Occipital lobe (tissue), 2 donors: ENCODE measurements around the gene SRM. TPM values are rescaled to one million over a fixed set of nuclear protein-coding genes. Genes with fewer than 3 reads are reported as not detected.
"Not testable (repeated sequence)": the region's sequence is repeated elsewhere in the genome, so short reads cannot be mapped to it uniquely, and the experiment has no call there.

Experiments used
- DNase-seq: peaks from one replicate; lab custom pipeline; 2025; lab: John Stamatoyannopoulos, UW
- total RNA-seq: library from RNA; depleted of rRNA; stranded (reverse); fragments of >200 nt; gene quantifications from one replicate; pipeline ENCODE4 v1.2.3, GENCODE V29; 2014

The SRM gene
- total RNA-seq, 1 donor from 2014 or later, result 10.9 TPM

DNA sequence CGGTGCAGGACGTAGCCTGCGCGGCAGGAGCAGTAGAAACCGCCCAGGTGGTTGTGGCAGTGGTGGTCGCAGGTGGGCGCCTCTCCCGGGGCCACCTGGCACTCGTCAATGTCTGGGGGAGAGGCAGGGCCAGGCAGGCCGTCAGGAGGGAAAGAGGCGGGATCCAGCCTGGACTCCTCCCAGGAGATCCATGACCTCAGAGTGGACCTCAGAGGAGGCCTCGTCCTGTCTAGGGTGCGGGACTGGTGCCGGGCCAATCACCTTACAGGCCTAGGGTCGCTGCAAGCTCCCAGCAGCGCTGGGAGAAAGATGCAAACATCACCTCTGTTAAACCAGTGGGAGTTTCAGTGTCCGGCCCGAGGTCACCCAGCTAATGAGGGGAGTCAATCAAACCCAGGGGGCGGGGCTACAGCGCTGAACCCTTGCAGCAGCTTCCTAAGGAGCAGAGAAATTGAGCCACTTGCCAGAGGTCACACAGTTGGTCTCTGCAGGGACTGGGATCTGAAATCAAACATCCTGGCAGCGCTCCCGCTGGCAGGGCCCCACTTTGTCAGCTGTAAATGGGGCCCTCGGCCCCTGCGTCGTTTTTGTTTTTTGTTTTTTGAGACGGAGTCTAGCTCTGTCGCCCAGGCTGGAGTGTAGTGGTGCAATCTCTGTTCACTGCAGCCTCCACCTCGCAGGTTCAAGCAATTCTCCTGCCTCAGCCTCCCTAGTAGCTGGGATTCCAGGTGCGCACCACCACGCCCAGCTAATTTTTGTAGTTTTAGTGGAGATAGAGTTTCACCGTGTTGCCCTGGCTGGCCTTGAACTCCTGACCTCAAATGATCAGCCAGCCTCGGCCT is 14.2 kb downstream of the SRM start:
- DNase-seq, result no peak

GRCh38 chr1:11044849-11045427 is 14.9 kb downstream of the SRM start:
- no peak for DNase-seq

DNA sequence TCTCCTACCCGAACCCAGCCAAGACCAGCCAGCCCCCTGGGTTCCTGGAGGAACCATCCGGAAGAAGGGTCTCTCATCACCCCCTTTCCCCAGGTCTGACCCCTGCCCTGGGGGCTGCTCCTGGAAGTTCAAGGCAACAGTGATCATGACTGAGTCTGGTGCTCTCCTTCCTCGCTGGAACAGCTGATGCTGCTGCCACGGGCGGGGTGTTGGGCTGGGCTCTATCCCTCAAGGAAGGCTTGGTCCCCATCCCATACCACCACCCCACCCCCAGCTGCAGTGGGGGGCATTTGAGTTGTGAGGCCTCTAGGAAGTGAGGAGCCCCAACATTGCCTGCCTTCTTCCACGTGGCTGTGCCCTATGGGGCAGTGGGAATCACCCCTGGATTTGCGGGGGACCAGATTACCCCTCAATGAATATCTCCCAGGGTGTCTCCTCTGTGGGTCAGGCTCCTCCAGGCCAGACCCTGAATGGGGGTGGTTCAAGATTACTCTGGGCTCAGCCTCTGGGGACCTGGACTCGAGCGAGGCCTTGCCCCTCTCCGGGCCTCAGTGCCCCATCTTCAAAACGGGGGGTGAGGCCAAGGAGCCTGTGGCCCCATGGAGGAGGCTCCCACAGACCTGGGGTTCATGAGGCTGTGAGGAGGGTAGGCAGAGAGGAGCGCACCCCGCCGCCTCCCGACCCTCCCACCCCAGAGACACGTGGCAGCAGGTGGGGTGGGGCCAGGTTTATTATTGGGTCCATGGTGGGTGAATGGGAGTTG is 15.6 kb downstream of the SRM start:
- no peak for DNase-seq

DNA sequence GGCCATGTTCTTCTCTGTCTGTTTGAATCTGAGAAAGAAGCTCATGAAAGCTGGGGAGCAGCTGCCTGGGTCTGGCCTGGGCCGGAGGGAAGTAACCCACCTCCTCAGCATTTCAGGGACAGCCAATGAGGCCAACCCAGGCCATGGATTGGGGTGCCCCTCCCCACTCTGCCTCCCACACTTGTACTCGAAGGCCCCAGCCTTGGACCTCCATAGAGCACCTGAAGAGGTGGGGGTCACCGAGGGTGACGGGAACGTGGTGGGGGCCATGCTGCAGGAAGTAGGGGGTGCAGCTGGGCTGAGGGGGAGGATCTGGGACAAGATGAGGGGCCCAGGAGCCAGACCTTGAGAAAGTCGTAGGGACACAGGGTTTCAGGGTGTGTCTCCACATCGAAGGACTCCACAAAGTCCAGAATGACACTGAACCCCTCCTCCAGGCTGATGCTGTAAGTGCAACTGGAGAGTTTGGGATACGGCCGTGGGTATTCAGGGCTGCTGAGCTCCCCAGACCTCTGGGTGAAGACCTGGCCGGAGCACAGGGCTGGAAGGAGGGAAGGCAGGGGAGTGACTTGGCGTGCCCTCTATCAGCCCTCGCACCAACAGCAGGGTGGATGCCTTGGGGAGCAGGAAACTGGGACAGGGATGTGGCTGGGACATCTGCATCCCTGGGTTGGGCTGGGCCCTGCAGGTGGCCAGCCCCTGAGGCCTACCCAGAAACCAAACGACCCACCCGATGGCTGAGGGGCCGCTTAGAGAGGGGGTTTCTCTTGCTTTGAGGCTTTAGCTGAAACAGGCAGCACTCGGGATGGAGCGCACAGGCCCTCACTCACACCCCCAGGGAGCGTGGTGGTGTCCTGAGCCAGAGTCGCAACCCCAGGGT is 16.6 kb downstream of the SRM start:
- DNase-seq, result no peak

- no peak for DNase-seq
These were observed 17.8 kb downstream of the SRM start for GRCh38 chr1:11042065-11042464.

DNA sequence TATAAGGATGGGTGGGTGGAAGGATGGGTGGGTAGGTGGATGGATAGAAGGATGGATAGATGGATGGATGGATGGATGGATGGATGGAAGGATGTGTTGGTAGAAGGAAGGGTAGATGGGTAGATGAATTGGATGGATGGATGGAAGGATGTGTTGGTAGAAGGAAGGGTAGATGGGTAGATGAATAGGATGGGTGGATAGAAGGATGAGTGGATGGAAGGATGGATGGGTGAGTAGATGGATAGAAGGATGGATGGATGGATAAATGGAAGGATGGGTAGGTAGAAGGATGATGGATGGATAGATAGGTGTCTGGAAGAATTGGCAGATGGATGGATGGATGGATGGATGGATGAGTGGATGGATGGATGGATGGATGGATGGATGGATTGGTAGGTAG is 18.8 kb downstream of the SRM start:
- no peak for DNase-seq

GRCh38 chr1:11040105-11040429 is 19.8 kb downstream of the SRM start:
- DNase-seq, result not testable (repeated sequence)

DNA sequence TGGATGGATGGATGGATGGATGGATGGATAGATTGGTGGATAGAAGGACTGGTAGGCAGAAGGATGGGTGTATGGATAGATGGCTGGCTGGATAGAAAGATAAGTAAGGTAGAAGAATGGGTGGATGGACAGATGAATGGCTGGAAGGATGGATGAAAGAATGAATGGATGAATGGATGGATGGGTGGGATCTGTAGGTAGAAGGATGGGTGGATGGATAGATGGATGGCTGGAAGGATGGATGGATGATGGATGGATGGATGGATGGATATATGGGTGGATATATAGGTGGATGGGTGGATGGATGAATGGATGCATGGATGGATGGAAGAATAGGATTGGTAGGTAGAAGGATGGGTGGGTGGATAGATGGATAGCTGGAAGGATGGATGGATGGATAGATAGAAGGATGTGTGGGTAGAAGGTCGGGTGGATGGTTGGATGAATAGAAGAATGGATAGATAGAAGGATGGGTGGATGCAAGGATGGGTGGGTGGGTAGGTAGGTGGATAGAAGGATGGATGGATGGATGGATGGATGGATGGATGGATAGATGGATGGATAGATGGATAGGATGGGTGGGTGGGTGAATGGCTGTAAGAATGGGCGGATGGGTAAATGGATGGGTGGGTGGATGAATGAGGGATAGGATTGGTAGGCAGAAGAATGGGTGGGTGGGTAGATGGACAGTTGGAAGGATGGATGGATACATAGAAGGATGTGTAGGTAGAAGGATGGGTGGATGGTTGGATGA is 20.3 kb downstream of the SRM start:
- no peak for DNase-seq

DNA sequence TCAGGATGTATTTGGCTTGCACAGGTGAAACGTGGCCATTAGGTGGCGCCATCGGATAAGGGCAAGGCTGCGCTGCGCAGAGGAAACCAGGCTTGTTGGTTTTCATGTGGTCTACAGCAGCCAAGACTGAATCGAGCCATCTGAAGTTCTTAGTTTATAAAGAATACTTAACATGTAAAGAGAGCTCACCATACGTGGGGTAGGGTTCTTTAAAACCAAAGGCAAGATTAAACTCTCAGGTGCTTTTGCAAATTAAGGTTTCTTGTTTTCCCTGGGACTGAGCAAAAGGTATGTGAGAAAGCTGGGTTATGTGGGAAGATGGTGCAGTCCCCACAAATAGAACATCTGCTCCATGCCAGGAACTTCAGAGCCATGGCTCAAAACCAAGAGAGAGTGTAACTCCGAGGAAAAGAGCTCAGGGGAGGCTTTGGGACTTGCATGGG is 22.1 kb downstream of the SRM start:
- DNase-seq, result peak; percentile 81

- not testable (repeated sequence) for DNase-seq
These were observed 22.6 kb downstream of the SRM start for GRCh38 chr1:11037019-11037739.

- DNase-seq, result no peak
These were observed 28.1 kb downstream of the SRM start for GRCh38 chr1:11031624-11032262.

DNA sequence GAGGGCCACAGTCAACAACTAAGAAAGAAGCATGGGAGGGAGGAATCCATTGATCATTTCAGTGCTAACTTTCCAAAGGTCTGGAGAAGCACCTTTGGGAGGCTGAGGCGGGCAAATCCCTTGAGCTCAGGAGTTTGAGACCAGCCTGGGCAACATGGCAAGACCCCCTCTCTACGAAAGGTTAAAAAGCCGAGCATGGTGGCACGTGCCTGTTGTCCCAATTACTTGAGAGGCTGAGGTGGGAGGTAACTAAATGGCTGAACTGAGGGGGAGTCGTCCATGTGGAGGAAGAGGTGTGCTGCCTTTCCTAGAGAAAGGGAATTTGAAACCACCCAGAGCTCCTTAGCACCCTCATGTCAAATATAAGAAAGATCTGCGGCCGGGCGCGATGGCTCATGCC is 29.0 kb downstream of the SRM start:
- no peak for DNase-seq

GRCh38 chr1:11028018-11028417 is 31.8 kb downstream of the SRM start:
- DNase-seq, result no peak

- no peak for DNase-seq
These were observed 32.5 kb downstream of the SRM start for GRCh38 chr1:11027316-11027715.

GRCh38 chr1:11026903-11027302 is 32.9 kb downstream of the SRM start:
- DNase-seq, result no peak

GRCh38 chr1:11026052-11026451 is 33.8 kb downstream of the SRM start:
- DNase-seq, result no peak

DNA sequence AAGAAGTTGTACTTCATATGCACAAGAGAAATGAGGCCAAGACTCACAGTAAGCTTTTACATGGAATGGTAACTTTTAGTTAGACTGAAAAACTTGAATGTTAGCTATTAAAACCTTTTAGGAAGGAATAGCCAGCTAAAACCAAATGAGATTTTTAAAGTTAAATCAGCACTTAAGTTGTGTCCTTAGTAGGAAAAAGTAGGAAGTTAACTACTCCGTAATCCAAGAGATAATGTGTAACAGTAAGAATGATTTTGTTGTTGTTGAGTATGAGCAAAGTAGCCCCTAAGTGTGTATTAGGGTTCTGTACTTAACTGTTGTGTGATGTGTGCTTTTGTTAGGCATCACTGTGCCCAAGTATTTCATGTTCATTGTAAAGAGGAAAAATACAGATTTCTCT is 34.2 kb downstream of the SRM start:
- DNase-seq, result no peak

DNA sequence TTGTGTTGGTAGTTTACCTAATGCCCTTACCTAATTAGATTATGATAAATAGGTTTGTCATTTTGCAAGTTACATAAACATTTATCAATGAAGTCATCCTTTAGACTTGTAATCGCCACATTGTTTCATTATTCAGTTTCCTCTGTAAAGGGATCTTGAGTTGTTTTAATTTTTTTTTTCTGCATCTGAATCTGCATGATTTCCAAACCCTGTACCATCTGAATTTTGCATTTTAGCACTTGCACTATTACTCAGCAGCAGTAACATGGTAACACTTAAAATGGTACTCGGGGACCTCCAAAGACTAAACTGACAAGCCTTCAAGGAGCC is 35.0 kb downstream of the SRM start:
- DNase-seq, result no peak

- DNase-seq, result no peak
These were observed 35.5 kb downstream of the SRM start for GRCh38 chr1:11024154-11024873.
